GM19328 (cell line): Measurements from ENCODE around the gene SCYL1.

Experiments used
- ATAC-seq: cut with Tn5 transposase; IDR thresholded peaks from one replicate; pipeline ENCODE4 v1.9.1; 2021; ENCODE audit warnings: mild to moderate bottlenecking, moderate library complexity; ENCODE audit not compliant: unreplicated experiment

SCYL1 gene

GRCh38 chr11:65551572-65552387, 26.9 kb downstream of the SCYL1 start:
- no peak for ATAC-seq

DNA sequence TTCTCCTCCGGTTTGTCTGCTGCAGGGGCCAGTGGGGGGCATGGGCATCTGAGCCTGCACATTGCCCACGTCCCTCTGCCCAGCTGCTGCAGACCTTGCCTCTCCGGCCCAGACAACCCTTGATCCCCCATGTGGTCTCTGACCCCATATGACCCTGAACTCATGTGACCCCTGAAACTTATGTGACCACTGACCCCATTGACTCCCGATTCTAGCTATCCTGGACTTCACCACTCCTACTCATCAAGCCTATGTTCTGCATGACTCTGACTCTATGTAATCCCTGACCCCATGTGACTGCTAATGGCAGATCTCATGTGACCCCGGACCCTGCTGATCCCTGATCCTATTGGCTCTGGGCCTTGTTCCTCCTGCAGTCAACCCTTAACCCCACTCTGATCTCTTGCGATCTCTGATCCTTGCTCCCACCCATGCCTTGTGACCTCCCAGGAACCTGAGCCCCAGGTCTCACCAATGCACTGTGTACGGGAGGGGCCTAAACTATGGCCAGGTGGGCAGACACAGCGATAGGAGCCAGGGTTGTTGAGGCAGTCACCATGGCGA, 27.6 kb downstream of the SCYL1 start:
- no peak for ATAC-seq

- no peak for ATAC-seq
Observed at GRCh38 chr11:65553301-65554001, 28.6 kb downstream of the SCYL1 start.

DNA sequence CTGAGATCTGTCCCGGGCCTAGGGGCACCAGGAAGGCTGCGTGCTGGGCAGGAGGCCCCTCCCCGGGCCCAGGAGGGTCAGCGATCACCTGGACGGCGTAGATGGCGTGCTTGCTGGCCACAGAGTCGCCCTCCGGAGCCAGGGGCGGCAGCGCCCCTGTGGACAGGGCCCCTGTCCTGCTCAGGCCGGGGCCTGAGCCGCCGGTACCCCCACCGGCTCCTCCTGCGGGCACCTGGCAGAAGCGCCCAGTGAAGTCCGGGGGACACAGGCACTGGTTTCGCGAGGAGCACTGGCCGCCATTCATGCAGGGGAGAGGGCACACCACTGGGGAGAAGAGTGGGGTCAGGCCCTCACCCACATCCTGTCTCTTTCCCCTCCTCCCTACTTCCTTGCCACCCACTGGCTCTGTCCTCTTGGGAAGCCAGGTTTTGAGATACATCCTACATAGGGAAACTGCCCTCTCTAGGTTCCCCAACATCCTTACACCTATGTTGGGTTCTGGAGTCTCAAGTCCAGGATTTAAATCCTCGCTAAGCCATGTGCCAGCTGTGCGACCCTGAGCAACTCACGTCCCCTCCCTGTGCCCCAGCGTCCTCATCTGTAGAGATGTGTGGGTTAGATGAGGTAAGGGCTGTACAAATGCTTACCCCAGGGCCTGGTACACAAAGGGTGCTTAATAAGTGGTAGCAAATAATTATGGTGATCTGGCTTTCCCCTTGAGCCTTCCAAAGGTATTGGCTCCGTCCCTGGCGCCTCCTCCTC, 29.4 kb downstream of the SCYL1 start:
- ATAC-seq = no peak

GRCh38 chr11:65554842-65555430, 30.1 kb downstream of the SCYL1 start:
- ATAC-seq = no peak

DNA sequence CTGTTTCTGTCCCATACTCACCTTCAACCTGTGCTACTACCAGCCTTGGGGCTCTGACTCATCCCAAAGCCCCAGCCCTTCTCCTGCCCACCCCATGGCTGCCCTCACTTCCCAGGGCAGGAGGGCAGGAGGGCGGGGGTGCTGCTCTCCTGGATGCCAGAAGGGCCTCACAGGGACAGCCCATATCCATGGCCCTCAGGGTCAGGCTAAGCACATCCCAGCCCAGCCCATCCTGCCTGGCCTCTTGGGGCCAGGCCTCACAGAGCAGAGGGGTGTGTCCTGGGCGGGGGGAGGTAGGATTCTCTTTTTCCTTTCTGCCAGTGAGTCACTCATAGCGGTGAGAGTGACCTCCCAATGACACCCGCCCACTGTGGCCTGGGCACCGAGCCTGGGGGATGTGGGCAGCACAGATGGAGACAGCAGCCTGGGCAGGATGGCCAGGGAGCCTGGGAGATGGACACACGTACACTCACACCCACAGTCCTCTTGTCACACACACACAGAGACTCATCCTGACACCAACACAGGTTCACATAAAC, 30.9 kb downstream of the SCYL1 start:
- ATAC-seq = no peak

GRCh38 chr11:65556470-65557279, 31.8 kb downstream of the SCYL1 start:
- ATAC-seq = no peak

GRCh38 chr11:65557280-65558001, 32.6 kb downstream of the SCYL1 start:
- ATAC-seq = no peak

DNA sequence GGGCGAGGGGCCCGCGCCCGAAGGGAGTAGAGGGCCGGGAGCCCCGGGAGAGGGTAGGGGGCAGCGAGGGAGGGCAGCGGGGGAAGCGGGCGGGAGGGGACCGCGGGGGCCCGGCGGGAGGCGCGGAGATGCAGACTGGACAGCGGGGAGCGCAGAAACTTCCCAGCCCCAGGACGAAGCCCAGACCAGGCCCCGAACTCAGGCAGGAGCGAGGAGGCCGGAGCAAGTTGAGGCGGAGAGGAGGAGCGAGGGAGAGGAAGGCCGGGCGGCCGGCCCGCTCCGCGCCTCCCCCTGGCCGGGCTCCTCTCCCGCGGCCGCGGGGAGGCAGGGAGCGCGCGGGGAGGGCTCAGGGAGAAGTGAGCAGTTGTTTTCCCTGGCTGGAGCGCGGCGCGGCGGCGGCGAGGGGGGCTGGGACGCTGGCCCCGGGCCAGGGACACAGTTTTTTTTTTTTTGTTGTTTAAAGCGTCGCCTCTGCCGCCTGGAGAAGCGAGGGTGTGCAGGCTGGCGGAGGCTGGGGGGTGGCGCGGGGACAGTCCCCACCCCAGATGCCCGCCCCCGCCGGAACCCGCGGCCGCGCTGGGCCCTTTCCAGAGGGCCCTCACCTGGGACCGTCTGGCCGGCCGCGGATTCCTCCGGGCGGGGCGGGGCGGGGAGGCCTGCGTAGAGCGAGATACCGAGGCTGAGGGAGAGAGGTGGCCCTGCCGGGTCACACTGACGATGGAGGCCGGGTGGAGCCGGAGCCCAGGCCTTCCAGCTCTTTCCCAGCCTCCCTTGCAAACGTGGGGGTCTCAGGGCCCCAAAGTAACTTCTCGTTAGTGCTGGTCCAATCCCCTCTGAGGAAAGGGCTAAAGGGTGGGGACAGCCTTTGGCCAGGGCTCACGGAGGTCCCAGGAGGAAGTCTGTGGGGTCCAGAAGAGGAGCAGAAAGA, 33.4 kb downstream of the SCYL1 start, which contains the start of gene LTBP3:
Gene LTBP3, minus strand, starts transcription at position 358 of the 928 bp plus-strand sequence. CDS start 400 bp downstream, outside the sequence.
- no peak for ATAC-seq

GRCh38 chr11:65558930-65559509, 34.1 kb downstream of the SCYL1 start:
- no peak for ATAC-seq

GRCh38 chr11:65559535-65559934, 34.7 kb downstream of the SCYL1 start:
- no peak for ATAC-seq

DNA sequence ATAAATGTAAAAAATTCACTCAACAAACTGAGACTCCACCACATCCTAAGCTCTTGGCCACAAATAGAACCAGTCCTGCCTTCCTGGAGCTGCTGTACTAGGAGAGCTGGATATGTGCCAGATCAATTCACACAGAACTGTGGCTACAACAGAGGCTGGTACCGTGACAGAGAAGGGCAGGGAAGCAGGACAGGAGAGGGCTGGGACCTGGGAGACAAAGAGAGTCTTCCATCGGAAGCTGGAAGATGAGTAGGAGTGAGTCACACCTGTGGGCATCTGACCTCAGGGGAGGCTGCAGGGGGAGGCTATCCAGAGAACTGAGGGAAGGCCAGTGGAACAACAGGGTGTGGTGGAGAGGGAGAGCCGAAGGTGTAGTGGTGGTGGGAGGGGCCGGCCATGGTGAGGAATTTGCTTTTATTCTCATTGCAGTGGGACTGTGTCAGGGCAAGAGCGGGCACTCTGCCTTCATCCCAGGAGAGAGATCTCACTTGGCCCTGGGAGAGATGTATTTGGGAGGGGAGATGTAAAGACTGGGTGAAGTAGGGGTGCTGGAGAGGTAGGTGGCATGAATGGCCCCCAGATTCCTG, 35.2 kb downstream of the SCYL1 start:
- no peak for ATAC-seq

DNA sequence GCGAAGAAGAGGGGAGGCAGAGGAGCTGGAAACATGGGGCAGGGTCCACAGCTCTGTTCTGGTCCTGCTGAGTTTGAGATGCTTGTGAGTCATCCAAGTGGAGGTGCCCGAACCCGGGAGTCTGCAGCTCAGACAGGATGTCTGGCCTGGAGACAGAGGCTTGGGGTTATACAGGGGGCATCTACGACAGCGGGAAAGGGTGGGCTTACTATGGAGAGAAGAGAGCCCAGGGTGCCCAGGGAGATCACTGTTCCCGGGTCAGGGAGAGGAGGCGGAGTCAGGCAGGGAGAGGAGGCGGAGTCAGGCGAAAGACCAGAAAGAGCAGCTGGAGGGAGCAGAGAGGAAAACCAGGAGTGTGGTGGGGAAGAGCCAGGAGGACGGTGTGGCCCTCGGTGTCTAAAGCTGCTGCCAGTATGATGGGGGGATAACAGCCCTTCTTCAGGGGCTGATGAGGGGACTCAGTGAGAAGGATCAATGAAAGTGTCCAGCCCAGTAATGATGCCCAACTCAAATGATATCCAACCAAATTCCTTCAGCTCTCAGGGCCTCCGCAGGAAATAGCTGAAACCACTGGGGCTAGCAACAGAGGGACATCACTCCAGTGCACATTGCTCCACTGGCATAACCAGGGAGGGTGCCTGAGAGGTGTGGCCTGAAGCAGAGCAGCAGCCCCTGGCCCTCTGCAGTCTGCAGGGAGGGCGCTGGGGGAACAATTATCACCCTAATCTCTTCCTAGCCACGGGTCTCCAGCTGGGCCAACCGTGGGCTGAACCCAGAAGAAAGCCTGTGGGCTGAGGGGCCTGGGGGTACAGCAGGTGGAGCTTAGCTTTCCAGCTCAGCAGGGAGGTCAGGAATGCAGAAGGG, 35.9 kb downstream of the SCYL1 start:
- ATAC-seq = no peak

DNA sequence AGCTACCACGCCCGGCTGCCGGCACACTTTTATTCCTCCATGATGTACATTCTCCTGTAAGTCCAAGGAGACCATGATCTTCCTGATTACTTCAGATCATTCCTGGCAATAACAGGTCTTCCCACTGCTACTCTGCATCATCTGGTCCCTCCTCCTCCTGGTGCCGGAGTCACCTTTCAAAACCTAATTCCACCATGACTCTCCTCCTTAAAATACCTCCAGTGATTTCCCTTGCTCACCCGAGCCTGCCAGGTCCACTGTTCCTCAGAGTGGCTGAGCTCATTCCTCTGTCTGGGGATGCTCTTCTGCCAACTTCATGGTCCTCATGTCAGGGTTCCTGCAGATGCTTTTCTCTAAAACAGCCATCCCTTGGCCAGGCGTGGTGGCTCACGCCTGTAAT, 37.1 kb downstream of the SCYL1 start:
- no peak for ATAC-seq

GRCh38 chr11:65562788-65563187, 37.9 kb downstream of the SCYL1 start:
- no peak for ATAC-seq

DNA sequence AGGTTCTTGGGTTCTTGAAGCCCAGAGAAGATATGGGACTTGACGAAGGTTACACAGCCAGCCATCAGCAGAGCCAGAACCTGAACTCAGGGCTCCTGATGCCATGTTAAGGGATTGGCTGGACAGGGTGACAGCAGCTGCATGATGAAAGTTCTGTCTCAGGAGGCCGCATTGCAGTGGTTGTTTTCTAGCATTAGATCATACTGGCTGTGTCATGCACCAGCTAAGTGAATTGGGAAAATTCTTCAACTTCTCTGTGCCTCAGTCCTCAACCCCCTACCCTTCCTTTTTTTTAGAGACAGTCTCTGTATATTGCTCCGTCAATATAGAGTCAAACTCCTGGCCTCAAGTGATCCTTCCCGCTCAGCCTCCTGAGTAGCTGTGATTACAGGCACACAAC, 38.7 kb downstream of the SCYL1 start:
- no peak for ATAC-seq
